GM23338 (cell line): ENCODE results near the gene MINDY1.

ENCODE experiments used
- CREB1 ChIP-seq: fragments of 250-450 bp; sonication (Bioruptor Pico); IDR thresholded peaks from 2 replicates; pipeline ENCODE4 v1.5.0; 2020; ENCODE audit warnings: low read depth, mild to moderate bottlenecking, moderate library complexity
- TF ChIP-seq, protein P1 (sequence below), 2 experiments: fragments of 200-600 bp in 1 of 2; sonication (generic) in 1 of 2; conservative IDR thresholded peaks; 2 replicates each; pipeline versions ENCODE4 v1.5.1 to v1.6.1; 2016 to 2017; ENCODE audit warnings: antibody characterized with exemption in 2 of 2, low read depth in 2 of 2, mild to moderate bottlenecking in 2 of 2, moderate library complexity in 1 of 2
- TF ChIP-seq, protein P2 (sequence below): fragments of 250-450 bp; sonication (Bioruptor Pico); IDR thresholded peaks from 2 replicates; pipeline ENCODE4 v1.5.0; 2020; ENCODE audit warnings: mild to moderate bottlenecking, moderate library complexity

DNA sequence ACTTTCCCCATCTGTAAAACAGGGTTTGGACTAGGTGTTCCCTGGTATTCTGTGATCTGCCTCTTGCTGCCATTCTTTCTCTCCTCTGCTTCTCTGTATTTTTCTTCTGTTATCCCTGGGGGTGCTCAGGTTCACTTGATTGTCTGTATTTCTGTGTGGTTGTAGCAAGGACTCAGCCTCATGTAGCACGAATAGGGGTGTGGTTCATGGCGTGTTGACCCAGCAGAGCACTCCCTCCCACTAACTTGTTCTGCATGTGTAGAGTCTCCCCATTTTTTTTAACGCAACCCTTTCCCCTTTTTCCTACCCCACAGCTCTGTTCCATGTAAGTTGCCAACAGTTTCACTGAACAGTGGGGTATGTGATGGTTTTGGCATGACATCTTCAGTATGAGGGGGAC, 28.5 kb upstream of the MINDY1 start:
- TF ChIP-seq, protein P1, sequence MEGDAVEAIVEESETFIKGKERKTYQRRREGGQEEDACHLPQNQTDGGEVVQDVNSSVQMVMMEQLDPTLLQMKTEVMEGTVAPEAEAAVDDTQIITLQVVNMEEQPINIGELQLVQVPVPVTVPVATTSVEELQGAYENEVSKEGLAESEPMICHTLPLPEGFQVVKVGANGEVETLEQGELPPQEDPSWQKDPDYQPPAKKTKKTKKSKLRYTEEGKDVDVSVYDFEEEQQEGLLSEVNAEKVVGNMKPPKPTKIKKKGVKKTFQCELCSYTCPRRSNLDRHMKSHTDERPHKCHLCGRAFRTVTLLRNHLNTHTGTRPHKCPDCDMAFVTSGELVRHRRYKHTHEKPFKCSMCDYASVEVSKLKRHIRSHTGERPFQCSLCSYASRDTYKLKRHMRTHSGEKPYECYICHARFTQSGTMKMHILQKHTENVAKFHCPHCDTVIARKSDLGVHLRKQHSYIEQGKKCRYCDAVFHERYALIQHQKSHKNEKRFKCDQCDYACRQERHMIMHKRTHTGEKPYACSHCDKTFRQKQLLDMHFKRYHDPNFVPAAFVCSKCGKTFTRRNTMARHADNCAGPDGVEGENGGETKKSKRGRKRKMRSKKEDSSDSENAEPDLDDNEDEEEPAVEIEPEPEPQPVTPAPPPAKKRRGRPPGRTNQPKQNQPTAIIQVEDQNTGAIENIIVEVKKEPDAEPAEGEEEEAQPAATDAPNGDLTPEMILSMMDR (conservative IDR thresholded peaks at IDR 0.05; ENCODE audit: low read depth in 2 of 2), result no peak
- TF ChIP-seq CREB1, result no peak
- TF ChIP-seq, protein P2, sequence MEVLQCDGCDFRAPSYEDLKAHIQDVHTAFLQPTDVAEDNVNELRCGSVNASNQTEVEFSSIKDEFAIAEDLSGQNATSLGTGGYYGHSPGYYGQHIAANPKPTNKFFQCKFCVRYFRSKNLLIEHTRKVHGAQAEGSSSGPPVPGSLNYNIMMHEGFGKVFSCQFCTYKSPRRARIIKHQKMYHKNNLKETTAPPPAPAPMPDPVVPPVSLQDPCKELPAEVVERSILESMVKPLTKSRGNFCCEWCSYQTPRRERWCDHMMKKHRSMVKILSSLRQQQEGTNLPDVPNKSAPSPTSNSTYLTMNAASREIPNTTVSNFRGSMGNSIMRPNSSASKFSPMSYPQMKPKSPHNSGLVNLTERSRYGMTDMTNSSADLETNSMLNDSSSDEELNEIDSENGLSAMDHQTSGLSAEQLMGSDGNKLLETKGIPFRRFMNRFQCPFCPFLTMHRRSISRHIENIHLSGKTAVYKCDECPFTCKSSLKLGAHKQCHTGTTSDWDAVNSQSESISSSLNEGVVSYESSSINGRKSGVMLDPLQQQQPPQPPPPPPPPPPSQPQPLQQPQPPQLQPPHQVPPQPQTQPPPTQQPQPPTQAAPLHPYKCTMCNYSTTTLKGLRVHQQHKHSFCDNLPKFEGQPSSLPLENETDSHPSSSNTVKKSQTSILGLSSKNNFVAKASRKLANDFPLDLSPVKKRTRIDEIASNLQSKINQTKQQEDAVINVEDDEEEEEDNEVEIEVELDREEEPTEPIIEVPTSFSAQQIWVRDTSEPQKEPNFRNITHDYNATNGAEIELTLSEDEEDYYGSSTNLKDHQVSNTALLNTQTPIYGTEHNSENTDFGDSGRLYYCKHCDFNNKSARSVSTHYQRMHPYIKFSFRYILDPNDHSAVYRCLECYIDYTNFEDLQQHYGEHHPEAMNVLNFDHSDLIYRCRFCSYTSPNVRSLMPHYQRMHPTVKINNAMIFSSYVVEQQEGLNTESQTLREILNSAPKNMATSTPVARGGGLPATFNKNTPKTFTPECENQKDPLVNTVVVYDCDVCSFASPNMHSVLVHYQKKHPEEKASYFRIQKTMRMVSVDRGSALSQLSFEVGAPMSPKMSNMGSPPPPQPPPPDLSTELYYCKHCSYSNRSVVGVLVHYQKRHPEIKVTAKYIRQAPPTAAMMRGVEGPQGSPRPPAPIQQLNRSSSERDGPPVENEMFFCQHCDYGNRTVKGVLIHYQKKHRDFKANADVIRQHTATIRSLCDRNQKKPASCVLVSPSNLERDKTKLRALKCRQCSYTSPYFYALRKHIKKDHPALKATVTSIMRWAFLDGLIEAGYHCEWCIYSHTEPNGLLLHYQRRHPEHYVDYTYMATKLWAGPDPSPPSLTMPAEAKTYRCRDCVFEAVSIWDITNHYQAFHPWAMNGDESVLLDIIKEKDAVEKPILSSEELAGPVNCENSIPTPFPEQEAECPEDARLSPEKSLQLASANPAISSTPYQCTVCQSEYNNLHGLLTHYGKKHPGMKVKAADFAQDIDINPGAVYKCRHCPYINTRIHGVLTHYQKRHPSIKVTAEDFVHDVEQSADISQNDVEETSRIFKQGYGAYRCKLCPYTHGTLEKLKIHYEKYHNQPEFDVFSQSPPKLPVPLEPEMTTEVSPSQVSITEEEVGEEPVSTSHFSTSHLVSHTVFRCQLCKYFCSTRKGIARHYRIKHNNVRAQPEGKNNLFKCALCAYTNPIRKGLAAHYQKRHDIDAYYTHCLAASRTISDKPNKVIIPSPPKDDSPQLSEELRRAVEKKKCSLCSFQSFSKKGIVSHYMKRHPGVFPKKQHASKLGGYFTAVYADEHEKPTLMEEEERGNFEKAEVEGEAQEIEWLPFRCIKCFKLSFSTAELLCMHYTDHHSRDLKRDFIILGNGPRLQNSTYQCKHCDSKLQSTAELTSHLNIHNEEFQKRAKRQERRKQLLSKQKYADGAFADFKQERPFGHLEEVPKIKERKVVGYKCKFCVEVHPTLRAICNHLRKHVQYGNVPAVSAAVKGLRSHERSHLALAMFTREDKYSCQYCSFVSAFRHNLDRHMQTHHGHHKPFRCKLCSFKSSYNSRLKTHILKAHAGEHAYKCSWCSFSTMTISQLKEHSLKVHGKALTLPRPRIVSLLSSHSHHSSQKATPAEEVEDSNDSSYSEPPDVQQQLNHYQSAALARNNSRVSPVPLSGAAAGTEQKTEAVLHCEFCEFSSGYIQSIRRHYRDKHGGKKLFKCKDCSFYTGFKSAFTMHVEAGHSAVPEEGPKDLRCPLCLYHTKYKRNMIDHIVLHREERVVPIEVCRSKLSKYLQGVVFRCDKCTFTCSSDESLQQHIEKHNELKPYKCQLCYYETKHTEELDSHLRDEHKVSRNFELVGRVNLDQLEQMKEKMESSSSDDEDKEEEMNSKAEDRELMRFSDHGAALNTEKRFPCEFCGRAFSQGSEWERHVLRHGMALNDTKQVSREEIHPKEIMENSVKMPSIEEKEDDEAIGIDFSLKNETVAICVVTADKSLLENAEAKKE (CRISPR knock-in tag), result no peak
